ENCODE measurements around the gene RPA3.

RPA3 gene

DNA sequence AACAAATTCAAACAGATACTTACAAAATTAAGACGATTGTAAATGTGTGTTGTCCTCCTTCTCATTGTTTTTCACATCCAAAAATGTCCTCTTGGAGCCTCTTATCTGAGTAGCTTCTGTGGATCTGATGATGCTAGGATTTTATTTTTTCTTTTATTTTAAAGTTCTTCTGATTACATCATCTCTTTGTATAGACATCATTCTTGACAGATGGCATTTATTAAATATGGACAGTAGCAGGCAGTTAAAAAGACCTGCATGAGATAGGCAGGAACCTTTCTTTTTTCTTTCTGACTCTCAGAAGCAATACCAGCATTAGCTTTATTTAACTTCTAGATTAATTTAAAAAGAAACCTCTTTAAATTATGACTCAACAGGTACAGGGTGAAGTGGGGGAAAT lies at the start of gene RPA3:
Gene RPA3, minus strand, starts transcription at position 116 of the 400 bp plus-strand sequence. CDS start 78,189 bp downstream, outside the sequence.
- DNase-seq, result no peak

DNA sequence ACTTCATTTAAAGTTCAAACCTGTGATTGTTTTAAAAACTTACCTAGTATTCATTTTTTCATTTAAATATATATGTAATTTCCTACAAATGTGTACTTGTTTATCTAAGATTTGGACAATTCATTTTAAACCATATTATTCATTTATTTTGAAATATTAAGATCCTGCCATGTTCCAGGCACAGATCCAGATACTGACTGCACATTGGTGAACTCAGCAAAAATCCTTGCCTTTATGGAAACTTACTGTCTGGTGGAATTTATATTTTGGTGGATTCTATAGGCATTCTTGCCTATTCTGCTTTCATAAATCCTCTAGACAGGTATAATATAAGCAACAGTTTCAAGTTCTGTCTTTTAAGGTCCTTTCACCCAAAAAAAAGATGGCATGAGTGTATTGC lies 48.3 kb upstream of the RPA3 start:
- DNase-seq, result no peak

DNA sequence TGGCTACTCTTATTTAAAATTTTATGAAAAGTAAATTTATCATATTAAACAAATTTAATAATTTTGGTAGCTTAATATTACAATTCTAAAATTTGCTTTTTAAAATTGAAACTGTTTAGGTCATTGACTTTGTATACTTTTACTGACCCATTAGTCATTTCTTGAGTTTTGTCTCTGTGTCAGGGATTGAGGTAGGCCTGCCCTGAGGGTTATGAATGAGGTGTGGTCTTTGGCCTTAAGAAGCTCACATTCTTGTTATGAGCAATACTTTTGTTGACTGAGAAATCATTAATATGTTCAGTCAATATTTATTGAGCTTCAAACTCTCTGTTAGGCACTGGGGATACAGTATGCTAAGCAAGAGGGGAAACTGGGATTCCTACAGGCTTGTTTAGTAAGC lies 47.0 kb upstream of the RPA3 start:
- DNase-seq, result no peak

DNA sequence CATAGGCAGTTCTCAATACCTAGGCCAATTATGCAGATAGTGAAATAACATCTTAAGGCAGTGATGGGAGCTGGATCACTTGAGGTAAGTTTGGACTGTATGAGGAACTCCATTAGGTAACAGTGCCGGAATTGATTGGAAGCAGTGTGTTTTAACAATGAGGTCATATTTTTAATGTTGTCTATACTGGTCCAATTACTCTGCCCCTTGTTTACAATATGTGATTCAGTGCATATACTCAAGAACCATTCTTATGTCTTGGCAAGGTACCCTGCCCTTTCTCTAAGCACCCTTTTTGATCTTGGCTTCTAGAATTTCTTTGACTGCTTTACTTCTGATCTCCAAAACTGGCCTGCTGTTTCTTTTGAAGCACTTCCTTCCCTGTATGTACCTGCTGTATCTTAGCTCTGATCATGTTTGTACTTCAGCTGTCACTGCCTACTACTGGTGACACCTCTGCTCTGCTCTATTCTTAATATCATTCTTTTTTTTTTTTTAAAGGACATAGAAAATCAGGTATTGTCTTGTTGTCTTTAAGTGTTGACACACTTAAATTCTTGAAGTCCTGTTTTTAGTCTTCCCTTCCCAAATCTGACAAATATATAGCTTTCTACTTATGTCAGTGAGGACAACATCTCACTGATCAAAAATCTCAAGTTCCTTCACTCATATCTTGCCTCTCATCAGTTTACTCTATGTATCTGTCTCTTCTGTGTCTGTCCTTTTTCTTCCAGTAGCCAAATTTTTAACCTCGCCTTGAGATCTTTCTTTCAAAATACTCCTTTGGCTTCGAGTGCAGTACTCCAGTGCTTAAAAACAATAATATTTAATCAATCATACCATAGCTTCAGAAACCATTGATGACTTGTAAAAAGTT lies 46.4 kb upstream of the RPA3 start:
- peak in 3 of 6 experiments; percentile 39 to 61 (median 58) for DNase-seq

DNA sequence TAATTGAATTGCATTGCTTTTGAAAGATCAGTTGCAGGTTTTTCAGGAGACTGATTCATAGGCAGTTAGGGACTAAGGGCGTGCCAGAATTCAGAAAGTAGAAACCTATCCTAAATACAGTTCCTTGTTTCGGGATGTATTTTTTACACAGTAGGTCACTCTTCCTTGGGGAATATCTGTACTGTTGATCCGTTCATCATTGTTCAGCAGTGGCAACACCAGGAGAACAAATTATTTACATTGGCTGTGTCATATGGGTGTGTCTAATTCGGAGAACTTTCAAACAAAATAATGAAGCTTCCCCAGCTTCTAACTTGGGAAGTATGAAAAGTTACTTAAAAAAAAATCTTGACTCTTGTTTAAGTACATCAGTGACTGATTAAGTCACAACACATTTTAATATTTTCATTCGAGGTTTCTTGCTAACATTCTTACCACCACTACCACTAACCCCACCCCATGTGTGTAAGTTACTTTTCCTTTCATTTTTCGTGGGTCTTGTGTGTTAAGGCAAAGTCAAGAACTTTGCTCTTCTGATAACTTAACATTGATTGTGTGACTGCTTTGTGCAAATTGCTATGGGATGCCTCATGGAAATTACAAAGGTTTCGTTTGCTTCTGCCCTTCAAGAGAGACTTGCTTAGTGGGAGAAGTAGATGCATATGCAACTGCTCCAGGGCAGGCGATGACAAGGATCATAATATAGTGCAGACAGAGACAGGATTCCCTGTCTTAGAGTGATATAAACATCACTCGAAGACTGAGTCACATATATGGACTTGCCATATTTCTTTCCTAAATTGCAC lies 43.8 kb upstream of the RPA3 start:
- DNase-seq, result peak in 3 of 6 experiments; percentile 33 to 55 (median 41)

DNA sequence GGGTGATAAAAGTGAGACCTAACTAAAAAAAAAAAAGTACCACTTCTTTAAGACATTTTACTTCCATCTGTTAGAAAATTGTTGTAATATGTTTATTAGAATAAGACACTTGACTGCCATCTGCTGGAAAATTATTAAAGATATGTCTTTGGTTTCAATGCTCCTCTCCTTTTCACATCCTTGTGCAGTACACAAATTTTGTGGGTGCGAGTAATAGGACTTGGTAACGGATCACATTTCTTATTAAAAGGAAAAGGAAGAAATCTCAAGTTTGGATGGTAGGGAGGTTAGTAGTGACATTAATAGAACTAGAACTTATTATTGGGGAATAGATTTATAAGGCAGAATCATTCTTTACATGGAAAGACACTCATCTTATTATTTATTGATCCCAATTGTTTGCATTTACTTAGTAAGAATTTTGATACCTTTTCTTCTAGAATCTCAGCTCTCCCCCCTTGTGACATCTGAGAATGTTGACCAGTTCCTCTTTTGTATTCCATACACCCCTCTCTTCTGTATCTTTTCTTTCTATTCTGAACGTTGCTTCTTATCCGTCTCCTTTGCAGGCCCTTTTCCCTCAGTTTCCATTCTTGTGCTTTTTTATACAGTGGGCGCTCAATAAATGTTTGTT lies 43.0 kb upstream of the RPA3 start:
- peak in 3 of 6 experiments; percentile 41 to 63 (median 44) for DNase-seq

DNA sequence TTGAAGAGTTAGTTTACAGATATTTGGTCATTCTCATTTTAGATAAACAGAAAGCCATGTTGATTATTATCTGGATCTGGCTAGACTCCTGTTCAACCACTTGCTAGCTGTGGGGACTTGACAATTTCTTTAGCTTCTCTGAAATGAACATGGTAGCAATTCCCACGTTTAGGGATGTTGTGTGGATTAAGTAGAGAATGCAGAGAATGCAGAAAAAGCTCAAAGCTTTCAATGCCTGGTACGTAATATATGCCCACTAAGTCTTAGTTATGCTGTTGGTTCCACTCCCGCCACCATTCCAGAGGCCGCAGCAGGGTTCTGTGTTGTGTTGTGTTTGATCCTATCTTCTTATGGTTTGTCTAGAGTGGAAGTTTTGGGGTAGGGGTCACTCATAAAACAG lies 39.2 kb upstream of the RPA3 start:
- no peak for DNase-seq

DNA sequence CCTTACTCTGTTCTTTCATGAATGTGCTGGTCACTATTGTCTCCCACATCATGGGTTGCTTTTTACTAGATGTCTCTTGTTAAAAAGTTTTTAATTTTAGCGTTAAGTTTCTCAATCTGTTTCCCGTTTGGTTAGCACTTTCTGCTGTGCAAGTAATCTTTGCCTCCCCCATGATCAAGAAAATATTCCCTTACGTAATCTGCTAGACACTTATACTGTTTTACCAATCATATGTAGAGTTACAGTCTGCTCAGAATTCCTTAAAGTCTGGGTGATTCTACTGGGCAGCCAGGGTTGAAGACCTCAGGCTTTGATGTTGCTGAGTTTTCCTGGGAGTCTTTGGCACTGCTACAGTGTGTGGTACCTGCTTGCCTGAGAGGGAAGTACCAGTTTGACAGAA lies 38.2 kb upstream of the RPA3 start:
- DNase-seq, result no peak

DNA sequence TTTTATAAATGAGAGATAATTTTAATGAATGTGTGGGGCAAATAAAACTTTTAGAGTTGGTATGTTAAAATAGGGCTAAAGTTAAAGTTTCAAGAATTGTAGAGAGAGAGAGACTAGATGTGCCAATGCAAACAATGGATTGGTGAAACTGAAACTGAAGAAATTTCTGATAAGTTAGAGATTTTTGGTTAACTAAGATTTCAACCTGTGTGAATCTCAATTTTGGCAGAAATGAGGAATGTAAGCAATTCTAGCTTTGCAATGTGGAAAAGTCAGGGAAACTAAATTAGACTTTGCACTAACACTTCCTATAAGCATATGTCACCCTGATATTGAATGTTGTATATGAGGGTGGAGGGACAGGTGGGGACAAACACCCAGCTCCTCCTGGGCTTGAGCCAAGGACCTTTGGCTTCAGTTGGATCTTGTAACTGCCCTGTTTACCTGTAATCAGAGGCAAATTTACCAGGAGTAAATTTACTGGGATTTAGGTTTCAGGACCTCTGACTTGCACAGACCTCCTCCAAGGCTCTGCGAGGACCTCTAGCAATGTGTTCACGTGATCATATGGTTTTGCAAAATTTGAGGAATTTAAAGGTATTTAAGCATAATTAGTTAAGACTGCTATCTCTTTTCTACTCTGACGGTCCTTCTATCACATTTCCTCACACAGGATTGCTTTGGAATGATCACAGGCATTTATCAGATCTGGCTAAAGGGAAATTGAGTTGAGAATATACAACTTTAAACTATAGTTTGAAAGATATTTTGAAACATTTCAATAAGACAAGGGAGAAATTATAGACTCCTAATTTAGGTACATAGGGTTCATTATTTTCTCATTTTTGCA lies 33.1 kb upstream of the RPA3 start:
- no peak for DNase-seq

DNA sequence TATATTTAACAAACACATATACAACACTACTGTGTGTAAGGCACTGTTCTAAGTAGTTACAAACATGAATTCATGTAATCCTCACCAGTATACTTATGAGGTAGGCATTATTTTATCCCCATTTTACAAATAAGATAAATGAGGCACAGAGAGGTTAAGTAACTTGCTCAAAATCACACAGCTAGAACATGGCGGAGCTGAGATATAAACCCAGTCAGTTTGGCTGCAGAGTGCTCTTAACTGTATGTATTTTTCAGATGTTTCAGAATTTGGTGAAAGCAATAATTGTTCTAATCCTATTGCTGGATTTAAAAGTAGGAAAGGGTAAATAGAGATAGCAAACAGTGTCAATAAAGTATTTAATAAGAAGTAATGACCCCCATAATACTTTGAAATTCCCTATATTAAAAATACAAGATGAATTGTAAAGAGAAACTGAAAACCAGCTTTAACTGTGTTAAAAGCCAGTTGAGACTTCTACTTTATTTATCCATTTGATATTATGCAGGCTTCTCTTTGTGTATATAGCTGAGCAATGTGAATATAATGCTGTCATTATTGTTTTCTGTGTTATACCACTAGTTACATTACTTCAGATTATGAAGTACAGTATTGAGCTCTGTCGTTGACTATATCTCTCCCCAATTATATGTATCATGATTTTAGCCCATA lies 32.3 kb upstream of the RPA3 start:
- DNase-seq, result no peak

DNA sequence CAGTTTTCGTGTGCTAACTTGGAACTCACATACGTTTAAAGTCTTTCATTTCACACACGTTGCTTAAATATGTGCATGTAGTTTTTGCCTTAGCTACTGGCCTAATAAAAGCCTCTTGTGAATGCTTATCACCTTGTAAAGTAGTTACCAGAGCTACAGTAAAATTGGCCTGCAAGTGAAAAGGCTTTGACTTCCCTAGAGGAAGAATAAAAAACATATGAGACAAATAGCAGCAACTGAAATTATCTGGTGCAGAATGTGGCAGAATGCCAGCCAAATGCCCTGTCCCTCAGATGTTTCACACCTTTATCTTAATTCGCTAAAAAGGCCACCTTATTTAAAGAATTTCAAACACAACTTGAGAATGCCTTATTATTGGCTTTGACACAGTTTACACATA lies 28.1 kb upstream of the RPA3 start:
- DNase-seq, result no peak

DNA sequence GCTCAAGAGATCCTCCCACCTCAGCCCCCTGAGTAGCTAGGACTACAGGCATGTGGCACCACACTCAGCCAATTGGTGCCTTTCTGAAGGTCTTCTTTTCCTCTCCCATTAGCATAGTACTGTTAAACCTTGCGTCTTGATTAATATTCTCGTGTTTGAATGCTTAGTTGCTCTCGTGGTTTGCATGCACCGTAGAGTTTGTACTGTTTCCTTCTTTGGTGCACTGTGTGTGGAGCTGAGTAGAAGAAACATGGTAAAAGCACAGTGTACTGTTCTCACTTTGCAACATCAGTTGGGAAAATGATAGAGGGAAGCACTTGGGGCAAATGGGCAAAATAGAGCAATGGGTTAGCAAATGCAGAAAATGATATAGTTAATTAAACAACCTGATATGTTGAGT lies 27.6 kb upstream of the RPA3 start:
- DNase-seq, result no peak

DNA sequence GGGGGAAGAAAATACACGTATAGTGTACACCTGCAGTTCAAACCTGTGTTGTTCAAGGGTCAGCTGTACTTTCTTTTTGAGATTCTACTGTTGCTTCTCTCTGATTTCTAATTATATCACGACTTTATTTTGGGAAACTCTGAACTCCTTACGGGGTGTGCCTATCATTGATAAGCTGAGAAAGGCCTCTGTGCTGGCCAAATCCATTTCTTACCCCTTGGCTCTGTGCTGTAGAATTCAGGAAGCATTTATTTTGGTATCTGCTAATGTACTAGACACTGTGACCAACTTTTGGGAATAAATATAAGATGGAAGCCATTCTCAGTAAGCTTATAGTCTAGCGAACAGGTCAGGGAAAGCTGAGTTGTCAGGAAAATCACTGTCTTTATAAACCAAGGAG lies 26.9 kb upstream of the RPA3 start:
- DNase-seq, result no peak

DNA sequence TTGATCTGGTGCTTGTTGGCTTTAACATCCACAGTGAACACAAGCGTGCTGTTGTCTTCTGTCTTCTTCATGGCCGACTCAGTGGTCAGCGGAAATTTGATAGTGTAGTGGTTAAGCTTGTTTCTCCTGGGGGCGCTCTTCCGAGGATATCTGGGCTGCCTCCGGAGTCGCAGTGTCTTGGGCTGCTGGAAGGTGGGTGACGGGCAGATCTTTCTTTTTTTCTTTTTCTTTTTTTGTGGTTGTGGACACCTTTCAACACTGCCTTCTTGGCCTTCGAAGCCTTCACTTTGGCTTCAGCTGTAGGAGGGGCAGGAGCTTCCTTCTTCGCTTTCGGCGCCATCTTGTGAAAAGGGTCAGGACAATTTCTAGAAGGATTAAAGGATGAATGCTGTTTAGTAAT lies 23.8 kb upstream of the RPA3 start:
- DNase-seq, result no peak

DNA sequence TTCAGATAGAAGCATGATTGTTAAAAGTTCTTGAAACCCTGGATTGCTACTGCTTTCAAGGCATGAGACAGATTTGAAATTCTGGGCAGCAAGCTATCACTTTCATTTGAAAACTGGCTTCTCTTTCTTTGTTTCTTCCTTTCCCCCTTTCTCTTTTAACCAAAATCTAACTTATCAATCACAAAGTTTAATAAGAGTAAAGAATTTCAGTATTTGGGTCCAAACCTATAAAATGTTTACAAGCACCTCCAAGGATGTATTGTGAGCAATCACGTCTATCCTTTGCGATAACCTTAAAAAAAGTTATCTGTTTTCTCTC lies 21.6 kb upstream of the RPA3 start:
- no peak for DNase-seq

DNA sequence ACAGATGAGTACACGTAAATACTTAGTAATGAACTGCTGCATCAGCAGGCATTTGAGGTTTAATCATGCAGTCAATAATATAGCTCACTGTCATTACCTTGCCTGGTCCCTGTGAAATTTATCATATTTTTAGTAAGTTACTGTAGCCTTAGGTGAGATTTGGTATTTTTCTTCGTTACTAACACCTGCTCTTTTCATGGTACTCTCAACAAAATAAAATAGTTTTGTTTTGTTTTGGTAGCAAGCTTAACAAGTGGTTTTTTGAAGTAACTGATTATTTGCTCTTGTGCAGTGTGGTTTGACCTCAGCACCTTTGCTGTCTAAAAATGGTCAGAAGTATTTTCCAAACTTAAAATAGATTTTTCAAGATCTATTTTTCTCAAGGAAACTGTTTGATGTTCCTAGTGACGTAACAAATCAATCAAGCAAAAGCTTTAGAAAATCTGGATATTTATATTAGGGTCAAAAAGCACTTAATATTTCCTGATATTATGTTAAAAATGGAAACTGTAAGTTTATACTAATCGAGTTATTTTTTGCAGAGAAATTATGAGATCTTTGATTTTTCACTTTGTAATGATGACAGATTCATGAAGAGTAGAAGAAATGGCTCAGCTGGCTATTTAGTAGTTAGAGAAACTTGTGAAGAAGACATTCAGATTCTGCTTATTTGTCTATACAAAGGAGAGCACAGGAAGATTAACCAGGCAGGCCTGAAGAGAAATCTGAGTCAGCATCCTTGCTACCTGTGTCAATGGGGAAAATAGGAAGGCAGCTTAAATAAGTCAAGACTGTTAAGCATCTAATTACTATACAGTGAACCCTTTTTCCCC lies 21.0 kb upstream of the RPA3 start:
- no peak for DNase-seq

DNA sequence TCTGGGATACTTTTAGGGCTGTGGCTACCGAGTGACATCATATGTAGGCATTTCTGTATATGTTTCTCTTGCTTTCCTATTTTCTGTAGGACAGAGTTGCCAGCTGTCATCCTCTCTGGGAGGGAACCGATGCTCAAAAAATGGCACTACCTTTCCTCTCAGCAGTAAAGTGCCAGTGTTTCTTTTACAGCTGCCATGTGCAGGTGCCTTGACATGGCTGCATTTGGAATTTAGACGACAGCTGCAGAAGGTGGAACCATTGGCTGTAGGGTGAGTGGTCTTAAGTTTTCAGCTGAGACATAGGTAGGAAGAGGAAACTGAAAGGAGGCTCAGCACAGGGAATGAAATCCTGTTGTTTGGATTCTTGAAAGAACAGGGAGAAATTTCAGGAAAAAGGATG lies 20.2 kb upstream of the RPA3 start:
- no peak for DNase-seq

DNA sequence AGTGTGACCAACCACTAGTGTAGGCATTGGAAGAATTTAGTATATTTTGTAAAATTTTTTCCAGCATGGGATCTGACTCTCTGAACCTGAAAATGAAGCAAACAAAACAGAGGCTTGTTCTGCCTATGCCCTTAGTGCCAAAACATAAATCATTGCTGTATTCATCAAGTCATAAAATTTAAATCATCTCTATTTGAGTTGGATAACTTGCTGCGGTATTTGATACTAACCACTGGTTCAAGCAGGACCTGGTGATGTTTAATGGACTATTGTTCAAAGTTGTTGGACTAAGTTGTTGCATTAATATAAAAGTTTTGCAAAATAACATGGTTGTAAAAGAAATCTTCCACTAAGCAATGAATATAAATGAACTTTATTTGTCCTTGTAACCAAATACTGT lies 19.8 kb upstream of the RPA3 start:
- no peak for DNase-seq

DNA sequence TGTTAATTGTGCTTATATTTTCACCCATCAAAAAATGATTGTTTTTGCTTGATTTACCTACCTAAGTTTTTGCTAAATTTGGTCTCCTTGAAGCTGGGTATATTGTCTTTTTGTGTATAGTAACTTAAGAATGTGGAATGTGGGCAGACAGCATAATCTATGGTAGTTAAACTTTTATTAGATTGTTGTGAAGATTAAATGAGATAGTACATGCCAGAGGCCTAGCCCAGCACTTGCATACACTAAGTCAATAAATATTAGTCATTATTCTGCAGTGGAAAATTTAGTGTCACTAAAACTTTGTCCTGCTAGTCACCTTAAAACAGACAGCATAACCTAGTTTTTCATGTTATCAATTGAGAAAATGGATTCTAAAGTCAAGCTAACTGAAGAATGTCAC lies 19.3 kb upstream of the RPA3 start:
- DNase-seq, result no peak

DNA sequence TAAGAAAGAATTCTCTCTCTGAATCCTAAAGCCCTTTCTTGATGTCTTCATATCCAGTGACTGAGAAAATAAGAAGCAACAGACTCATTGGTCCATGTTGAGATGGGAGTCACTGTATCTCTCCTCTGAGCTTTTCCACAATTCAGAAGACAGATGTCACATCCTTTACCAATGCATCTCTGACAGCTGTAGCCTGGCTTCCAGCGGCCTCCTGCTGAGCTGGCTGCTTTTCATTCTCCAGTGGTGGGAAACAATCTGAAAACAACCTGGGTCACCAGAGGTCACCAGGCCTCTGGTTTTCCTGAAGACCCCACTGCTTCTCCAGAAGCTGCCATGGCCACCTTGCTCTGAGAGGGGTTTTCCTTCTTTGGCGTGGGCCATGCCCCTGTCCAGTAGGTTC lies 18.3 kb upstream of the RPA3 start:
- no peak for DNase-seq

DNA sequence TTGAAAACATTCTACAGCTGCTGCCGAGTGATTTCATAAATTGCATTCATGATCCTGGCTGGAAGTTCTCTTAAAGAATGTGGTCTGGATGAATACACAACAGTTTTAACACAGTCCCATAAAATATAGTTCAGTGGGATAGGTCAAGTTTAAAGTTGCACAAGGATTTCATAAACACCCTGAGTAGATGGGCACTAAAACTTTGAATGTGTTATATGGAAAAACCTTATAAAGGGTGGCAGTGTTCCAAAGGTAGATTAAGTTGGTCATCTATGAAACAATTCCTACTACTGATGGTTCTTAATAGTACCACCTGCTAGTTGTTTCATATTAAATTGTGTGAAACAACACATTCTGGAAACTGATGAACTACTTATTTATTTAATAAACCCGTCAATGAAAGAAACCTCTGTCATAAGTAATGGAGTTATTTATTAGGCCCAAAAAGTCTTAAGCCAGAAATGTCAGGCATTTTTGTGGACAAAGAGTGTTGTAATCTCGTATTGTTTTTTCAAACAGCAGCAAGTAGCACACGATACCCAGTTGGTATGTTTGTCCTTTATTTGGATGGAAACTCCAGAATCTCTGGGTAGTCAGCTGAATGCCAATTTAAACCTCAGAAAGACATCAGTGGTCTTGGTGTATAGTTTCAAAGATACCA lies 14.3 kb upstream of the RPA3 start:
- DNase-seq, result no peak
